AG04449 (cell line): Measurements from ENCODE around the gene PARD6B.

ENCODE experiments used
- CTCF ChIA-PET: fragments of 350-600 bp; formaldehyde crosslinking; extraction: SDS; loops from one replicate; lab custom pipeline; 2021; ENCODE audit warnings: antibody characterized with exemption; lab: Yijun Ruan, JAX
- POLR2A ChIA-PET: fragments of 400-600, 350-600 bp; formaldehyde crosslinking; extraction: SDS; loops from one replicate; lab custom pipeline; 2020; ENCODE audit warnings: antibody characterized with exemption, inconsistent platforms; lab: Yijun Ruan, JAX
- DNase-seq: peaks from one replicate; pipeline ENCODE4 v3.0.0-alpha.2; 2010; ENCODE audit warnings: low read depth, low spot score
- H3K4me3 ChIP-seq: 2 replicates; pipeline ENCODE4 v1.5.1; 2011; ENCODE audit warnings: low read depth, mild to moderate bottlenecking, control low read depth, low read length
- TF ChIP-seq, protein P1 (sequence below): IDR thresholded peaks from one replicate; pipeline ENCODE4 v1.5.1; 2011; ENCODE audit warnings: mild to moderate bottlenecking, moderate library complexity, low read length, control low read depth, inconsistent platforms; ENCODE audit not compliant: insufficient read depth; ENCODE audit errors: missing control alignments

The PARD6B gene

DNA sequence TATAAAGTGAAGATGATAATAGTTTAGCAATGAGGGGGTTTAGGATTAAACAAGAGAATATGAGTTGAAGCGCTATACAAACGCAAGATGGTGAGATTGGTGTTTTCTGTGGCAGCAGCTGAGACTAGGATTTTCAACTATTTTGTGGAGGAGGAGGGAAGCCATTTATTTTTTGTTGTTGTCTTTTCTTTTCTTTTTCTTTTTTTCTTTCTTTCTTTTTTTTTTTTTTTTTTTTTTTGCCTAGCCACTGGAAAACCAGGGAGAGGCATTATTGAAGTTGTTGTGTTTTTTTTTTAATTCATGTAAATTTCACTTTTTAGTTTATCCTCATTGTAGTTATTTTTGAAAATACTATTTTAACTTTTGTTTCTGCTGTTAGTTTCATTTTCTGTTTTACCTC, 15.9 kb downstream of the PARD6B start:
- H3K4me3 ChIP-seq: no peak overlapping the region
- ChIA-PET CTCF (interaction anchor here (1.2 to 11.6 kb wide), 4 partner anchors 19 to 160 kb away, joined by 4 to 174 read pairs (median 39); no protein-coding TSS in a partner anchor), POLR2A (no interaction called here)
- TF ChIP-seq, protein P1, sequence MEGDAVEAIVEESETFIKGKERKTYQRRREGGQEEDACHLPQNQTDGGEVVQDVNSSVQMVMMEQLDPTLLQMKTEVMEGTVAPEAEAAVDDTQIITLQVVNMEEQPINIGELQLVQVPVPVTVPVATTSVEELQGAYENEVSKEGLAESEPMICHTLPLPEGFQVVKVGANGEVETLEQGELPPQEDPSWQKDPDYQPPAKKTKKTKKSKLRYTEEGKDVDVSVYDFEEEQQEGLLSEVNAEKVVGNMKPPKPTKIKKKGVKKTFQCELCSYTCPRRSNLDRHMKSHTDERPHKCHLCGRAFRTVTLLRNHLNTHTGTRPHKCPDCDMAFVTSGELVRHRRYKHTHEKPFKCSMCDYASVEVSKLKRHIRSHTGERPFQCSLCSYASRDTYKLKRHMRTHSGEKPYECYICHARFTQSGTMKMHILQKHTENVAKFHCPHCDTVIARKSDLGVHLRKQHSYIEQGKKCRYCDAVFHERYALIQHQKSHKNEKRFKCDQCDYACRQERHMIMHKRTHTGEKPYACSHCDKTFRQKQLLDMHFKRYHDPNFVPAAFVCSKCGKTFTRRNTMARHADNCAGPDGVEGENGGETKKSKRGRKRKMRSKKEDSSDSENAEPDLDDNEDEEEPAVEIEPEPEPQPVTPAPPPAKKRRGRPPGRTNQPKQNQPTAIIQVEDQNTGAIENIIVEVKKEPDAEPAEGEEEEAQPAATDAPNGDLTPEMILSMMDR: no peak
- no peak for DNase-seq

DNA sequence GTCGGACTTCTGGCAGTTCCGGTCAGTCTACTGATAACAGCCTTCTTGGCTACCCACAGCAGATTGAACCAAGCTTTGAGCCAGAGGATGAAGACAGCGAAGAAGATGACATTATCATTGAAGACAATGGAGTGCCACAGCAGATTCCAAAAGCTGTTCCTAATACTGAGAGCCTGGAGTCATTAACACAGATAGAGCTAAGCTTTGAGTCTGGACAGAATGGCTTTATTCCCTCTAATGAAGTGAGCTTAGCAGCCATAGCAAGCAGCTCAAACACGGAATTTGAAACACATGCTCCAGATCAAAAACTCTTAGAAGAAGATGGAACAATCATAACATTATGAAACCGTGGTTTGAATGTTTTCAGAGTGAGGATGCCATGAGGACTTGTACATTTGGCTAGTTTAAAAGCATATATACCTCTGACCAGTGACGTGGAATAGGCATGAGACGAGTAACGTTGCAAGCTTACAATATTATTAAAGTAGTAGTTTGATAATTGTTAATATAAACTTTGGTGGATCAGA, 18.8 kb downstream of the PARD6B start:
- ChIA-PET POLR2A (no interaction called here), CTCF (interaction anchor here (0.7 to 11.6 kb wide), 39 partner anchors 9 to 565 kb away, joined by 3 to 174 read pairs (median 7); partner anchors contain the start of genes BCAS4 and PARD6B)
- DNase-seq: no peak
- TF ChIP-seq, protein P1: no peak
- no peak overlapping the region for H3K4me3 ChIP-seq

DNA sequence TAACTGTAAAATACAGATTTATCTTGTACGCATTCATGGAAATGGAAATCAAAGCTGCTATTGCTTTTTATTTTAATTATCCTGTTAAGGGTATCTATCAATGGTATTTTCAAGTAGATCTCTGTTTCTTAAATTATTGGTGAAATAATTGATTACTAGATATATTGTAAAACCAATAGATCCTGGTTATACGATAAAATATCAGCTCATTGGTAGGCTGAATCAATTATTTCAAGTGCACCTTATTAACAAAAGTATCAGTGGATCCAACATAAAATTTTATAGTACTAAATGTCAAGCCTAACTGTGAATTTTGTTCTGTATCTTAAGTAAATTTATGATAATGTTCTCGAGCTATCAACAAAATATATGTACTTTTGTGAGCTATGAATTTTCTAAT, 21.8 kb downstream of the PARD6B start:
- CTCF ChIA-PET: interaction anchor here (0.8 to 11.6 kb wide), 6 partner anchors 20 to 566 kb away, joined by 3 to 174 read pairs (median 4); no protein-coding TSS in a partner anchor
- POLR2A ChIA-PET: no interaction called here
- H3K4me3 ChIP-seq: no peak overlapping the region
- no peak for DNase-seq
- TF ChIP-seq, protein P1: no peak

DNA sequence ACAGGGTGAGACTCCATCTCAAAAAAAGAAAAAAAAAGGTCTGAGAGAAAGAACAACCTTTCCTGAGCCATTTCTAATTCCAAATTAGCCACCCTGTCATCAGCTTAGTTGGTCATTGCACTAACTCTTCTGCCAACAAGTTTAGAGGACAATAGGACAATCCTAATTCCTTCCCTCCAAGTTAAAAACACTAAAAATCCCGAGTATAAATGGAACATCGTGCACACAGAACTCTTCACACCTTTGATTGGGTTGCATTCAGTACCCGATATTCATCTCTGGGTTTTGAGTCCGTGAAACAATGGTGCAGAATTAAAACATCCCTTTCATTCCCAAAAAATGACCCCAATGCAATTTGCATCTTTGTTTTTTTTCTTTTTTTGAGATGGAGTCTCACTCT, 23.0 kb downstream of the PARD6B start:
- TF ChIP-seq, protein P1: no peak
- ChIA-PET POLR2A (interaction anchor here (0.6 kb wide), 1 partner anchor 285 kb away, joined by 3 read pairs; no protein-coding TSS in a partner anchor), CTCF (interaction anchor here (0.9 to 11.6 kb wide), 6 partner anchors 9 to 567 kb away, joined by 3 to 174 read pairs (median 6); no protein-coding TSS in a partner anchor)
- no peak for DNase-seq
- H3K4me3 ChIP-seq: no peak overlapping the region

DNA sequence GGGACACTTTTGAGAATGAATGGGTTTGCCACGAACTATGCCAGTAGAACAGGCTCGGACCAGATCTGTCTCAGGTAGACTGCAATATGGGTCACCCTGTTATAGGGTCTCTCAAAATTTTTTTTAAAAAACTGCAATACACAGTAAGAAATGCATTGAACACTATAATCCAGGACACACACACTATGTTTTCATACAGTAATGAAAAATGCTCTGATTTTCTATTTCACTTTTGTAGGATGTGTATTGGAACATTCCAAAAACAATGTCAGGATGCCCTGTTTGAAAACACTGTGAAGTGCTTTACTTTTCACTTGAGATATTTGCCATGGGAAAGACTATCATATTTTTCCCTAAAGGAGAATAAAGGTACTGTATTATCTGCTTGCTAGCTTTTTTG, 25.1 kb downstream of the PARD6B start:
- POLR2A ChIA-PET: no interaction called here
- CTCF ChIA-PET: interaction anchor here (1.0 to 1.9 kb wide), 6 partner anchors 9 to 168 kb away, joined by 3 to 6 read pairs (median 4); partner anchors contain the start of gene BCAS4
- no peak for DNase-seq
- TF ChIP-seq, protein P1: no peak
- no peak overlapping the region for H3K4me3 ChIP-seq

DNA sequence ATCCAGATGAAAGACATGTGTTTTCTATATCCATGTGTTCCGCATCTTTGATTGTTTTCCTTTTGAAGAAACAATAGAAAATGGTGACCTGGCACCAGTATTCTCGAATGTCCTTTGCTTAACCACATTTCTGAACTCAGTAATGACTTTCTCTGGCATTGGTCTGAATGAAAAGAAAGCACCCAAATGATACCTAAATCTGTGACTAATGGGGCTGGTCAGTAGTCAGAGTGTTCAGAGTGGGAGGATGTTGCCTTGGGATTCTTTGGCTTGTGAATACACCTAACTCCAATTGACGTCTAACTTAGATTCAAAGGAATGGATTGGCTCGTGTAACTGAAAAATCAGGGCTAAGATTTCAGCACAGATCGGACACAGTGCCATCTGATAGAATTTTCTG, 27.1 kb downstream of the PARD6B start:
- DNase-seq: no peak
- ChIA-PET CTCF (interaction anchor here (2.0 kb wide), 1 partner anchor 9 kb away, joined by 11 read pairs; no protein-coding TSS in a partner anchor), POLR2A (interaction anchor here (0.7 kb wide), 1 partner anchor 605 kb away, joined by 4 read pairs; no protein-coding TSS in a partner anchor)
- H3K4me3 ChIP-seq: no peak overlapping the region
- TF ChIP-seq, protein P1: no peak
